Stimulated activated naive B cell treated with anti-CD40 and anti-IgM and Interleukin-4, amounts not matched to agents 10 μg/mL and 1 μg/mL and 100 μg/mL, for 72 hours (primary cell): ENCODE results near the gene CNDP1.
A peak's percentile ranks its signal among the peaks of the same experiment; 100 is the strongest.

Experiments
- ATAC-seq, 2 donors: fragments of 150-1000 bp; cut with Tn5 transposase; replicated peaks; 2 replicates each; pipeline ENCODE4 v1.10.0; 2021; ENCODE audit warnings: moderate library complexity in 1 of 2
- DNase-seq: peaks from one replicate; pipeline ENCODE4 v3.0.0; 2021
- H3K27ac Mint-ChIP-seq: one replicate; pipeline ENCODE4 v1.8.0; 2022; ENCODE audit warnings: mild to moderate bottlenecking, mixed read lengths
- H3K27me3 Mint-ChIP-seq, 2 donors: one replicate each; pipeline ENCODE4 v1.8.0; 2022; ENCODE audit warnings: mixed read lengths in 2 of 2
- H3K36me3 Mint-ChIP-seq, 2 donors: one replicate each; pipeline ENCODE4 v1.8.0; 2022; ENCODE audit warnings: mixed read lengths in 2 of 2, mild to moderate bottlenecking in 1 of 2
- H3K4me1 Mint-ChIP-seq, 2 donors: one replicate each; pipeline ENCODE4 v1.8.0; 2022; ENCODE audit warnings: mixed read lengths in 2 of 2, mild to moderate bottlenecking in 1 of 2
- H3K4me3 Mint-ChIP-seq, 2 donors: one replicate each; pipeline ENCODE4 v1.8.0; 2022; ENCODE audit warnings: mild to moderate bottlenecking in 2 of 2, mixed read lengths in 2 of 2, moderate library complexity in 1 of 2
- H3K9me3 Mint-ChIP-seq, 2 donors: one replicate each; pipeline ENCODE4 v1.8.0; 2022; ENCODE audit warnings: mixed read lengths in 2 of 2, mild to moderate bottlenecking in 1 of 2

Gene CNDP1

DNA sequence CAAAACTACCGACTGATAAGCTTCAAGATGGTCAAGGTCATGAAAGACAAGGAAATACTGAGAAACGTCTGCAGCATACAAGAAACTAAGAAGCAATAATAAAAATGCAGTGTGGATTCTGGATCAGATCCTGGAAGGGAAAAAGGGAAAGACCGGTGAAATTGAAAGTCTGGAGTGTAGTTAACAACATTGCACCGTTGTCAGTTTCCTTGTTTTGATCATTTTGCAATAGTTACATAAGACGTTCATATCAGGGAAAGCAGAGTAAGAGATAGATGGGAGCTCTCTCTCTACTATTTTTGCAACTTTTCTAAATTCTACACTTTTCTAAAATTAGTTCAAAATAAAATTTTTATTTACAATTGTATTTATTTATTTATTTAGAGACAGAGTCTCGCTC, 48.3 kb downstream of the CNDP1 start:
- peaks cover 36 to 55% of the 10 kb centered on the region in 2 donors for H3K27me3 Mint-ChIP-seq
- H3K9me3 Mint-ChIP-seq: no peaks in the 10 kb centered on the region
- H3K36me3 Mint-ChIP-seq: no peaks in the 10 kb centered on the region
- DNase-seq: no peak
- H3K27ac Mint-ChIP-seq: no peak overlapping the region
- H3K4me3 Mint-ChIP-seq: no peak overlapping the region
- no peak for ATAC-seq
- no peaks in the 10 kb centered on the region for H3K4me1 Mint-ChIP-seq

DNA sequence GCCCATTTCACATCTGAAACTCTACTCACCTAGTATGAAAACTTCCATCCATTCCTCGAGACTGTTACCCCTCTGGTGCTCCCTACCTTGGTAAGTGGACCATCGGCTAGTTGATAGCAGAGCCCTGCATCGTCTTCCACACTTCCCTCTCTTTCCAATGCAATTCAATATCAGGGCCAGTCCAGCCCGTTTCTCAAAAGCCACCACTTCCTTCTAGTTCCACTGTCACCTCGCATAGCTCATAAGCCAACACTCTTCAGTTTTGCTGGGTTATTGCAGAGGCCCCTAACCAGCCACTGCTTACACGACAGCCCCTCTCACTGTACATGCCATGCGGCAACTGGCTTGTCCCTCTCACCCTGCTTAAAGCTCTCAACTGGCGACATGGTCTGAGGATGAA, 53.1 kb downstream of the CNDP1 start:
- peaks cover 7 to 28% of the 10 kb centered on the region in 2 donors for H3K4me1 Mint-ChIP-seq
- H3K36me3 Mint-ChIP-seq: peaks cover 0 to 6% of the 10 kb centered on the region in 2 donors
- no peak overlapping the region for H3K27ac Mint-ChIP-seq
- no peaks in the 10 kb centered on the region for H3K9me3 Mint-ChIP-seq
- peaks cover 8 to 18% of the 10 kb centered on the region in 2 donors for H3K27me3 Mint-ChIP-seq
- H3K4me3 Mint-ChIP-seq: no peak overlapping the region
- no peak for DNase-seq
- ATAC-seq: no peak

DNA sequence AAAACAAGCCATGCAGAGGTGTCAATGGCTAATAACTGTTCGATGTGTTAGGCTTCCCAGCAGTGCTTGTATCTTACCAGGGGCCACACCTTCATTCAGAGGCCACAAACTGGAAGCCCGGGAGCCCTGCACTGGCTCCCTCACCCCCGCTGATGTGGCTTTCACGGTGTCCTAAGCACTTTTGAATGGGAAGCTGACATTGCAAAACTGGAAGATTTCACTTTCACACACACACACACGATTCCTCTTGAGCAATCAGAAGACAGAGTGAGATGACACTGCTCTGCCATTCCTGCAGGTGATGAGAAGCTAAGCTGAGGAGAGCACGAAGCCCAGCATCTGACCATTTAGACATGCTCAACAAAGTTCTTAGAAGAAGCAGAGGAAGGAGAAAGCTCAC, 54.7 kb downstream of the CNDP1 start:
- Mint-ChIP-seq H3K4me1 (peaks cover 14 to 42% of the 10 kb centered on the region in 2 donors), H3K4me3 (no peak overlapping the region), H3K27me3 (peaks cover 0 to 8% of the 10 kb centered on the region in 2 donors), H3K36me3 (peaks cover 9 to 21% of the 10 kb centered on the region in 2 donors), H3K27ac (peak overlapping the region; percentile 11), H3K9me3 (peaks cover 0 to 2% of the 10 kb centered on the region in 2 donors)
- ATAC-seq: no peak
- DNase-seq: no peak

DNA sequence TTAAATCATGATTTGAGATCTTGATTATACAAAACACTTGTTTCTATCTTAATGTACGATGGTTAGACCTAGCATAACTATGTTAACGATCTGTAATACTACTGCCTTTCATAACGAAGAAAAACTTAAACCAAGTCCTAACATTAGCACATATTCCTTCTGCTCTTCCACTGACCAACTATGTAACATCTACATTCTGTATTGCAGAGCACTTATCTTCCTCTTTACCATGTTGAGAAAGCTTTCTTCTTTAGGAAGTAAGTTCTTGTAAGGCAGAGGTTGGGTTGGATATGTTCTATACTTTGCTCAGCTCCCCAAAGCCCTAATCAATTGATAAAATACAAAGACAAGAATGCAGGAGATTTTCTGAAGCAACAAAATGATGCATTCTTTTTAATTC, 55.5 kb downstream of the CNDP1 start:
- H3K36me3 Mint-ChIP-seq: peaks cover 10 to 27% of the 10 kb centered on the region in 2 donors
- DNase-seq (no peak), ATAC-seq (no peak)
- no peak overlapping the region for H3K4me3 Mint-ChIP-seq
- H3K4me1 Mint-ChIP-seq: peaks cover 17 to 47% of the 10 kb centered on the region in 2 donors
- peaks cover 0 to 6% of the 10 kb centered on the region in 2 donors for H3K27me3 Mint-ChIP-seq
- H3K9me3 Mint-ChIP-seq: peaks cover 0 to 2% of the 10 kb centered on the region in 2 donors
- H3K27ac Mint-ChIP-seq: no peak overlapping the region

DNA sequence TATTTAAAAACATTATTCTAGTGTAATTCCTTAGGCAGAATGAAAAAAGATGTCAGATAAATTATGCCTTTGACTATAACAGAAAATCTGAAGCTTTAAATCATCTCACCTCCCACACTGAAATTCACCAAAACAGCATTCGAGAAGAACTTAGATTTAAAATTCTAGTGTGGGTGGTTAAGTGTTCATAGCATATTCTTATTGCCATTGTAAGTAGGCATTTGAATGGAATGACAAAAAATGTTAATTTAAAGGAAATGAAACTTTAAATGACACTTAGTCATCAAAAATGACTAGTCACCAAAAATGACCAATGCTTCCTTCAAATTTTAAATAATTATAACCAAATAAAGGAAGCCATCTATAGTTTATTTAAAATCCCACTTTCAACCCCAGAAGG, 56.4 kb downstream of the CNDP1 start:
- Mint-ChIP-seq H3K9me3 (peaks cover 0 to 2% of the 10 kb centered on the region in 2 donors), H3K36me3 (peaks cover 10 to 35% of the 10 kb centered on the region in 2 donors), H3K27ac (peak overlapping the region; percentile 76), H3K27me3 (no peaks in the 10 kb centered on the region), H3K4me1 (peaks cover 25 to 56% of the 10 kb centered on the region in 2 donors), H3K4me3 (peak overlapping the region in 1 of 2 donors; percentile 24)
- DNase-seq: no peak
- no peak for ATAC-seq

DNA sequence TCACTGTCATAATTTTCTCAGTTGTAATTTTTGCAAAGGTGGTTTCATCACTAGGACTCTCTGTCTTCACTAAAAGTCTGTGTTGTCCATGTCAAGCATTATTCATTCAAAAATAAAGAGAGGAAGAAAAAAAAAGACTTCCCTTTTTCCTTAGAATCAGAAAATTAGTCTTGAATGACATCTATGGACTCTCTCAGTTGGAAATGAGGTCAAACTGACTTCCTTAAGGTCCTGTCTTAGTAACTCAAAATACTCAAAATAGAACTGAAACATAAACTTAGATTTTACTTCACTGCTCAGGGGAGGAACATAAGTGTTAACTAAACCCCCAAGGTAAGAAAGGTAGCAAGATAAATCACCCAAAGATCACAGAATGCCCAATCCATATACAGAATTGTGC, 61.1 kb downstream of the CNDP1 start:
- Mint-ChIP-seq H3K9me3 (peaks cover 0 to 2% of the 10 kb centered on the region in 2 donors), H3K27ac (peak overlapping the region; percentile 85), H3K4me1 (peaks cover 37 to 68% of the 10 kb centered on the region in 2 donors), H3K27me3 (no peaks in the 10 kb centered on the region), H3K36me3 (peaks cover 13 to 44% of the 10 kb centered on the region in 2 donors), H3K4me3 (peak overlapping the region; percentile 65 to 71)
- ATAC-seq (peak; percentile 39 to 55), DNase-seq (no peak)

DNA sequence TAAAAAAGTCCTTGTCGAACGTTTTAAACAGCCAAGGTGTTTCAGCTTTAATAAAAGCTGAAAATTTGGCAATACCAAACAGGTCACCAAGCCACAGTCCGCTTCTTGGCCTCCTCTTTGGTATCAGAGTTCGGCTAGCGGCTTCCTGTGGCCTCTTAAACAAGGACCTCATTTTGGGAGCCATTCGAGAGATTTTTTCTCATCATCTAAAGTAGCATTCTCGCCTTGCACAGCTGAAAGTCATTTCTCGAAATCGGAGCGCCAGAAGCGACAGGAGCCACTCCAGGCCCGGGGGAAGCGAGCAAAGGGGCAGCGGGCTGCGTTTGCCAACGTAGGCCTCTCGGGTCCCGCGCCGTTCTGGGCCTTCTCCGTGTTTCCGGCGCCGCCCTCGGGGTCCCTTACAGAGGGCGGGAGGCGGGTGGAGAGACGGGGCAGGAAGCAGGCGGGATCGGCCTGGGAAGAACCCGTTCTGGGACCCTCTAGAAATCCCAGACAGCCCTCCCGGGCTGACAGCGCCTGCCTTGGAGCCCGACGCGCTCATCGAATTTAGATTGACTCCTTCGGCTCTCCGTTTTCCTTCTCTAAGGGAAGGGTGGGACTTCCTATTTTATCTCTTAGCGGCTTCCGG, 62.8 kb downstream of the CNDP1 start:
- Mint-ChIP-seq H3K36me3 (peaks cover 25 to 54% of the 10 kb centered on the region in 2 donors), H3K9me3 (peaks cover 0 to 2% of the 10 kb centered on the region in 2 donors), H3K4me1 (peaks cover 41 to 67% of the 10 kb centered on the region in 2 donors), H3K27me3 (no peaks in the 10 kb centered on the region), H3K4me3 (peak overlapping the region; percentile 89 to 98), H3K27ac (peak overlapping the region; percentile 98)
- peak; percentile 65 for DNase-seq
- peak; percentile 28 to 38 for ATAC-seq

DNA sequence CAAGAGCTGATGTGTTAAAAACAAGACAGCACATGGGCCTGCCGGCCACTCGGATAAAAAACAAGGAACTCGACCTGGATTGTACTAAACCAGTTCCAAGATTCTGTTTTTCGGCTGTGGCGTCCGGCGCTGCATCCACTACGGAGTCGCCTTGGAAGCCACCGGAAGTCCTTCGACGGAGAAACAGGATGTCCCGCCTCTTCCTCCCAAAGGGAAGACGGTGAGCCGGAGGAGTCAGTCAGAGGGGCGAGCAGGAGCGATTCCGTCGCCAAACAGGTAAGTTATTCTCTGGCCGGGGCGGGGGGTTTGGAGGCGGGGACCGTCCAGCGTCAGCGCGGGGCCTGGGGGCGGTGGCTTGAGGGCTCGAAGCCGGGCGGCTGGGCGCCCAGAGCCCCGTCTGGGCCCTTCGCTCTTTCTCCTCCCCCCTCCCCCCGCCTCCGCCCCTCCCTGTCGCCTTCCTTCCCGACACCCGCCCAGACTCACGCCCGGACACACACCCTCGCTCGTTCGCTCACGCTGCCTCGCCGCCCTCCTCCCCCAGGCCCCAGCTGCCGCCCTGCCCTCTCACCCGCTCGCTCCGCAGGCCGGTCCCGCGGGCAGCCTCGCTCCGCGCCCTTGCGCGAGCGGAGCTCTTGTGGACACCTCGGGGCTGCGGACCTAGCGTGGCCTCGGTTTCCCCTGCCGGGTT, 63.5 kb downstream of the CNDP1 start, which contains the start of gene ZNF407:
ZNF407 (plus strand) TSS at position 209 of the 688 bp plus-strand sequence. CDS start 33,150 bp downstream, outside the sequence.
- peaks cover 25 to 48% of the 10 kb centered on the region in 2 donors for H3K36me3 Mint-ChIP-seq
- DNase-seq (peak; percentile 90), ATAC-seq (peak; percentile 72 to 80)
- peak within 1 kb of the TSS; percentile 89 to 98 for H3K4me3 Mint-ChIP-seq
- peak within 1 kb of the TSS; percentile 98 for H3K27ac Mint-ChIP-seq
- H3K27me3 Mint-ChIP-seq: no peaks in the 10 kb centered on the region
- H3K4me1 Mint-ChIP-seq: peaks cover 43 to 67% of the 10 kb centered on the region in 2 donors
- peaks cover 0 to 1% of the 10 kb centered on the region in 2 donors for H3K9me3 Mint-ChIP-seq

DNA sequence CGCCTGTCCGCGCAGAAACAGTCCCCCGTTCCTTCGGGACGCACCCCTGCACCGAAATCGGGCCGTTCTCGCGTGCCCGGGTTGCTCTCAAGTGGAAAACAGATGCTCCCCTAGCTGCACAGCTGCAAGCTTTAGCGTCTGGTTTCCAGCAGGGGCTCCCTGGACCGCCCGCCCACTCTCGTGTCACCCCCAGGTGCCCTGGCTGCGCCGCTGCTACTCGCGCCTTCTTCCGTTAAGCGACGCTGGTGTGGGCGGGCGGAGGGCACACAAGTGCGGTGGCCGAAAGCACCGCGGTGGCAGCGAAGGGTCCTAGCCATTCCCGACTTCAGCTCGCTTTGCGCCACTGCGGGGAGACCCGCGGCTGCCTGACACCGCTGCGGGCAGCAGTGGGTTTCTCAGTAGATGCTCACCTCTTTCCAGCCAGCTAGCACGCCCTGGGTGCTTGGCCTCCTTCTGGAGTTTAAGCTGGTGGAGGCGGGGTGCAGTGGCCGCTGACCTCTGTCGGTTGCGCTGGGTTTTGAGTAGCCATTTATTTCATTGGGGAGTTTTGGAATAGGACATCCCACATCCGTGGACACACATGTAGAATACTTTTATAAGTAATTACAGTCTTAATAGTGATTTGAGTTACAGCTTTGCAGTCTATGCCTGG, 64.2 kb downstream of the CNDP1 start:
- H3K36me3 Mint-ChIP-seq: peaks cover 21 to 41% of the 10 kb centered on the region in 2 donors
- H3K27ac Mint-ChIP-seq: peak overlapping the region; percentile 98
- peaks cover 42 to 61% of the 10 kb centered on the region in 2 donors for H3K4me1 Mint-ChIP-seq
- H3K27me3 Mint-ChIP-seq: no peaks in the 10 kb centered on the region
- H3K4me3 Mint-ChIP-seq: peak overlapping the region; percentile 89 to 98
- no peaks in the 10 kb centered on the region for H3K9me3 Mint-ChIP-seq
- DNase-seq: peak; percentile 83
- ATAC-seq: peak; percentile 70 to 76

DNA sequence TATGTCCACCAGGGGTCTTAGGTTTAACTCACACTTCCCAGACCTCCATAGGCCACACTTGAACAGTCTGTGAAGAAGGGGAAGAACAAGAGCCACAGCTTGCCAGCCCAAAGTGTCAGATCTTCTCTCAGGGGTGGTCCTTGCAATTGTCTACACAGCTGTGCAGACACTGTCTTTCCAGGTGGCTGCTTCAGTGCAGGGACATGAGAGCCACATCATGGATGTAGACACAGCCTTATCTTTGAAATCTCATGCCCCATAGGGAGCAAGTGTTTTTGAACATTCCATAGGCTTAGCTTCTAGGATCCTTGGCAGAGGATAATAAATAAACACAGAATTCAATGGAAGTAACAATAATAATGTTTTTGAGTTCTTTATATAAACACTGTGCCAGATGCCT, 70.1 kb downstream of the CNDP1 start:
- ATAC-seq (no peak), DNase-seq (no peak)
- Mint-ChIP-seq H3K27me3 (no peaks in the 10 kb centered on the region), H3K4me3 (no peak overlapping the region), H3K36me3 (peaks cover 19 to 28% of the 10 kb centered on the region in 2 donors), H3K27ac (no peak overlapping the region), H3K9me3 (no peaks in the 10 kb centered on the region), H3K4me1 (peaks cover 28 to 40% of the 10 kb centered on the region in 2 donors)

DNA sequence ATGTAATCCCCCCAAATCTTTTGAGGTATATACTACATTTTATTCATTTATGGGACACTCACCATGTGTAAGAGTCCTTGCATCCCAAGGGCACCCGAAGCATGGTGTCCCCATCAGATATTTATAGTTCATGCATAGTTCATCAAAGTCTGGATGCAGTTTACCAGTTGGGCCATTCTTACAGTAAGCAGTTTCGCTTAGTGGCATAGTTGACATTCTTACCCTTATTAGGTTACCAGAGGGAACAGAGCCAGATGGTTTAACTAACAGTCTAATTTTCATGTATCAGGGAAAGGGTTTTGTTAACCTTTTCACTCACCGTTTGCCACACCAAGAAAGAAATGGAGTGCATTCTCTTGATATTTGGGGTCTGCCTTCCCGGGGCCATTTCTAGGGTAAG, 70.5 kb downstream of the CNDP1 start:
- Mint-ChIP-seq H3K4me3 (no peak overlapping the region), H3K36me3 (peaks cover 19 to 28% of the 10 kb centered on the region in 2 donors), H3K27me3 (no peaks in the 10 kb centered on the region), H3K4me1 (peaks cover 27 to 36% of the 10 kb centered on the region in 2 donors), H3K9me3 (no peaks in the 10 kb centered on the region), H3K27ac (no peak overlapping the region)
- ATAC-seq (no peak), DNase-seq (no peak)

DNA sequence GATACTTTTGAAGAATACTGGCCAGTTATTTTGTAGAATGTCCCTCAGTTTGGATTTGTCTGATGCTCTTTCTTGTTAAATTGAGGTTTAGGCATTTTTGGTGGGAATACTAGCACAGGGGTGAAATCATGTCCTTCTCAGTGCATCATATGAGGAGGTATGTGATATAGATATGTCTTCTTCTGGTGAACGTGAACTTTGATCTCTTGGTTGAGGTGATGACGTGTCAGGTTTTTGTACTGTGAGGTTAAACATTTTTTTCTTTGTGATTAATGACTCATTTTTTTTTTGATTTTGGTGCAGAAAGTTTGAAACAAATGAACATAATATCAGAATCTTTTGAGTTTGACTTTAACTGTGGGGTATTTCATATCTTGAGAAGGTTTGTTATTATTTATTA, 74.4 kb downstream of the CNDP1 start:
- ATAC-seq (no peak), DNase-seq (no peak)
- Mint-ChIP-seq H3K27ac (peak overlapping the region; percentile 28), H3K36me3 (peaks cover 9 to 11% of the 10 kb centered on the region in 2 donors), H3K27me3 (no peaks in the 10 kb centered on the region), H3K9me3 (no peaks in the 10 kb centered on the region), H3K4me3 (no peak overlapping the region), H3K4me1 (peaks cover 26 to 41% of the 10 kb centered on the region in 2 donors)

DNA sequence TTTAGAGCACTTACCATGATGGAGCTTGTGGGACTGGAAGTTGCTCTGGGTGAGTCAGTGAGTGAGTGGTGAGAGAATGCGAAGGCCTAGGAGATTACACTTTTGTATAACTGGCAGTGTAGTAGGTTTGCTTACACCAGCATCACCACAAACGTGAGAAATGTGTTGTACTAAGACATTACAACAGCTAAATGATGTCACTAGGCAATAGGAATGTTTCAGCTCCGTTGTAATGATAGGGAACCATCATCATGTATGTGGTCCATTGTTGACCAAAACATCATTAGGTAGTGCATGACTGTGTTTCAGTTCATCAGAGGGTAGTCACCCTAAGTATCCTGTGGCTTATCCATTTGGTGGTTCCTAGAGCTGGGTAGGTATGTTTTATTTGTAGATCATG, 75.2 kb downstream of the CNDP1 start:
- no peak for DNase-seq
- H3K27me3 Mint-ChIP-seq: no peaks in the 10 kb centered on the region
- H3K9me3 Mint-ChIP-seq: no peaks in the 10 kb centered on the region
- H3K4me1 Mint-ChIP-seq: peaks cover 20 to 36% of the 10 kb centered on the region in 2 donors
- no peak for ATAC-seq
- H3K4me3 Mint-ChIP-seq: no peak overlapping the region
- H3K36me3 Mint-ChIP-seq: peaks cover 5 to 7% of the 10 kb centered on the region in 2 donors
- H3K27ac Mint-ChIP-seq: no peak overlapping the region

DNA sequence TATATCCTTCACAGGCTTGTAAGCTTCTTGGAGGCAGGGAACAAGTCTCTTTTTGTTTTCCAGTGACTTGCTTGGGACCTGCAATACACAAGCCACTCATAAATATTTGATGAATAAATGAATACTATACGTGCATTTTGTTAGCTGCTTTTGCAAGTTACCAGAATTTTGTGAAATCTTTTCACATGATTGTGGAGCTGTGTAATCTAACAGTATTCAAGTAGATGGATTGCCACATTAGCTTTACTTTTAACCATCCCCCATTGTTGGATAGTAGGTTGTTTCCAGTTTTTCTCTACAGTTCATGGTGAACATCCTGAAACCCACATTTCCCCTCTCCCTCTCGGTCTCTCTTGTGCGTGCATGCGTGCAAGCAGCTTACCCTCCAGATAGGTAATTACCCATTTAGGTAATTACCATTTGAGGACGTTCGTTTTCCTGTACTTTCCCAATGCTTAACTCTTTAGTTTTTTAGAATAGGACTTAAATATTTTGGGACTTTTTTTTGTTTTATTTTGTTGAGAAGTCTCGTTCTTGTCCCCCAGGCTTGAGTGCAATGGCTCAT, 75.8 kb downstream of the CNDP1 start:
- Mint-ChIP-seq H3K4me3 (no peak overlapping the region), H3K4me1 (peaks cover 20 to 36% of the 10 kb centered on the region in 2 donors), H3K36me3 (peaks cover 5 to 7% of the 10 kb centered on the region in 2 donors), H3K27me3 (no peaks in the 10 kb centered on the region), H3K27ac (no peak overlapping the region), H3K9me3 (no peaks in the 10 kb centered on the region)
- ATAC-seq: no peak
- no peak for DNase-seq
